Kidney (tissue), 14 donors: Measurements from ENCODE around the gene BCAS3. TPM values are rescaled to one million over a fixed set of nuclear protein-coding genes. Genes with fewer than 3 reads are reported as not detected.
A peak's percentile ranks its signal among the peaks of the same experiment; 100 is the strongest.

Source experiments
- DNase-seq, 5 donors: peaks; one replicate each; pipeline ENCODE4 v3.0.0-alpha.2; 2013 to 2020
- FAIRE-seq: peaks from 2 replicates; lab custom pipeline; 2012; peaks lifted over from hg19 to GRCh38; lab: Jason Lieb, UNC
- H3K27ac ChIP-seq, 2 donors: one replicate each; pipeline ENCODE4 v1.7.0; 2013; ENCODE audit warnings: low read depth in 2 of 2, low read length in 2 of 2, inconsistent platforms in 1 of 2
- H3K27me3 ChIP-seq: one replicate; pipeline ENCODE4 v1.7.1; 2013; ENCODE audit warnings: low read length, inconsistent platforms; ENCODE audit not compliant: control insufficient read depth, insufficient read depth
- H3K36me3 ChIP-seq, 3 donors: one replicate each; pipeline versions ENCODE4 v1.7.0 to v1.7.1; 2013; ENCODE audit warnings: low read length in 3 of 3, control low read depth in 1 of 3, inconsistent platforms in 1 of 3; ENCODE audit not compliant: insufficient read depth in 3 of 3, control insufficient read depth in 2 of 3
- H3K4me1 ChIP-seq, 3 donors: one replicate each; pipeline versions ENCODE4 v1.7.0 to v1.7.1; 2013; ENCODE audit warnings: low read length in 3 of 3, inconsistent platforms in 1 of 3, low read depth in 1 of 3; ENCODE audit not compliant: control insufficient read depth in 2 of 3, insufficient read depth in 2 of 3
- H3K4me3 ChIP-seq, 3 donors: one replicate each; pipeline versions ENCODE4 v1.7.0 to v1.8.1; 2013; ENCODE audit warnings: low read length in 3 of 3, control low read depth in 1 of 3, inconsistent platforms in 1 of 3
- H3K9ac ChIP-seq, 3 donors: one replicate each; pipeline versions ENCODE4 v1.7.0 to v1.7.1; 2013; ENCODE audit warnings: low read length in 3 of 3, control low read depth in 1 of 3, inconsistent platforms in 1 of 3
- H3K9me3 ChIP-seq, 3 donors: one replicate each; pipeline versions ENCODE4 v1.7.0 to v1.7.1; 2013; ENCODE audit warnings: low read length in 3 of 3, control low read depth in 1 of 3, inconsistent platforms in 1 of 3; ENCODE audit not compliant: control insufficient read depth in 2 of 3, insufficient read depth in 1 of 3
- CTCF ChIP-seq: IDR thresholded peaks from 3 replicates; pipeline ENCODE4 v1.5.1; 2012; ENCODE audit warnings: mild to moderate bottlenecking, moderate library complexity, borderline replicate concordance; ENCODE audit not compliant: insufficient read depth; ENCODE audit errors: extremely low read depth
- intact Hi-C: fragments of 100-400 bp; cut with DNase I; formaldehyde crosslinking; loops from one replicate; pipeline ENCODE4 v1.11.1; 2022
- polyA plus RNA-seq: library from polyadenylated mRNA; stranded (reverse); fragments of 350-450 nt; fragmentation: Illumina TruSeq; extraction: RNeasy Lipid Tissue Mini Kit (QIAGEN cat#74804); gene quantifications from one replicate; pipeline ENCODE4 v1.2.3, GENCODE V29; 2014; ENCODE audit warnings: low read depth, low replicate concordance; ENCODE audit not compliant: insufficient read depth
- total RNA-seq: library from RNA; stranded (reverse); fragmentation: NEBNext Ultra II Directional; extraction: Animal tissue kit (Norgen Biotek cat#: 25700); gene quantifications from one replicate; pipeline ENCODE4 v1.2.1, GENCODE V29; 2021
- donor health status: control.
- donor health status: control.
- donor health status: control.
- donor health status: control.
- donor health status: control.
- donor health status: DM: yes; HTN: yes; CAD: no.
- donor health status: Normal renal cell carcinoma (clear cell type).

The BCAS3 gene
- total and polyA plus RNA-seq, 2 donors from 2014 or later = 18.3 to 44.1 TPM

- intact Hi-C loops = no loop called here
- H3K36me3 ChIP-seq = no peaks in the 10 kb centered on the region
- no peak overlapping the region for H3K9ac ChIP-seq
- H3K9me3 ChIP-seq = no peaks in the 10 kb centered on the region
- no peak overlapping the region for H3K4me3 ChIP-seq
- no peaks in the 10 kb centered on the region for H3K27me3 ChIP-seq
- no peak for FAIRE-seq
- H3K27ac ChIP-seq = no peak overlapping the region
- H3K4me1 ChIP-seq = peaks cover 5 to 19% (median 7%) of the 10 kb centered on the region in 3 donors
- DNase-seq = peak in 1 of 5 donors; percentile 88
- no peak for TF ChIP-seq CTCF
These were observed 657.6 kb downstream of the BCAS3 start for GRCh38 chr17:61335105-61335844.

- Histone ChIP-seq H3K27me3 (no peaks in the 10 kb centered on the region), H3K9ac (no peak overlapping the region), H3K36me3 (no peaks in the 10 kb centered on the region), H3K4me3 (no peak overlapping the region), H3K9me3 (no peaks in the 10 kb centered on the region), H3K4me1 (peaks cover 5 to 17% (median 7%) of the 10 kb centered on the region in 3 donors), H3K27ac (peak overlapping the region; percentile 30 to 43)
- peak in 4 of 5 donors; percentile 52 to 92 (median 70) for DNase-seq
- TF ChIP-seq CTCF = no peak
- intact Hi-C loops = no loop called here
- no peak for FAIRE-seq
These were observed 658.4 kb downstream of the BCAS3 start for GRCh38 chr17:61335845-61336655.

GRCh38 chr17:61337290-61337689 is 659.6 kb downstream of the BCAS3 start:
- peak in 1 of 5 donors; percentile 45 for DNase-seq

More at GRCh38 chr17:61337290-61337689, 659.6 kb downstream of the BCAS3 start:
- Histone ChIP-seq H3K9ac (no peak overlapping the region), H3K36me3 (no peaks in the 10 kb centered on the region), H3K4me1 (peaks cover 5 to 9% (median 7%) of the 10 kb centered on the region in 3 donors), H3K4me3 (no peak overlapping the region), H3K9me3 (no peaks in the 10 kb centered on the region), H3K27ac (no peak overlapping the region), H3K27me3 (no peaks in the 10 kb centered on the region)
- intact Hi-C loops = no loop called here
- no peak for TF ChIP-seq CTCF
- FAIRE-seq = no peak
